Right ventricle myocardium superior (tissue), 1 donor: Measurements from ENCODE around the gene FREM1. TPM values are rescaled to one million over a fixed set of nuclear protein-coding genes. Genes with fewer than 3 reads are reported as not detected.

Experiments used
- ATAC-seq: fragments of 200-7000 bp; cut with Tn5 transposase; one replicate; pipeline ENCODE4 v1.9.1; 2020; ENCODE audit warnings: mild to moderate bottlenecking; ENCODE audit not compliant: poor library complexity
- DNase-seq: peaks from one replicate; pipeline ENCODE4 v3.0.0-alpha.2; 2020
- intact Hi-C: fragments of 100-400 bp; cut with DNase I; formaldehyde crosslinking; loops from one replicate; pipeline ENCODE4 v1.11.2; 2022
- total RNA-seq: library from RNA; stranded (reverse); fragmentation: NEBNext Ultra II Directional; extraction: Animal tissue kit (Norgen Biotek cat#: 25700); gene quantifications from one replicate; pipeline ENCODE4 v1.2.1, GENCODE V29; 2021
- donor health status: DM: no; HTN: yes; CAD: no; lungs with severe emphysema.

Gene FREM1
- total RNA-seq, 1 donor from 2014 or later = 2.0 TPM

- intact Hi-C loops = no loop called here
- DNase-seq (no peak), ATAC-seq (no peak)
These were observed 223.0 kb downstream of the FREM1 start for GRCh38 chr9:14687042-14687719.

- ATAC-seq (no peak), DNase-seq (no peak)
- intact Hi-C loops = no loop called here
These were observed 224.1 kb downstream of the FREM1 start for GRCh38 chr9:14686168-14686567.

Other genes starting within 250 kb of the FREM1 start
- gene ZDHHC21, start 217.0 kb downstream of the FREM1 start, total RNA-seq = 4.8 TPM
- not detected for gene CER1, start 187.7 kb downstream of the FREM1 start, total RNA-seq